ENCODE data around the gene SLC66A1. TPM values are rescaled to one million over a fixed set of nuclear protein-coding genes. Genes with fewer than 3 reads are reported as not detected.
"Not testable (repeated sequence)": the region's sequence is repeated elsewhere in the genome, so short reads cannot be mapped to it uniquely, and the experiment has no call there.

Gene SLC66A1
- total and polyA plus RNA-seq, 7 donors: 8.0 to 25.8 (median 18.0) TPM

GRCh38 chr1:19272064-19272463 is 40.1 kb upstream of the SLC66A1 start:
- Histone ChIP-seq H3K27ac (no peak overlapping the region), H3K9me3 (no peaks in the 10 kb centered on the region), H3K4me3 (no peak overlapping the region), H3K36me3 (ENCODE audit: insufficient read depth in 1 of 2, low read depth in 1 of 2) (no peaks in the 10 kb centered on the region), H3K27me3 (ENCODE audit: insufficient read depth in 3 of 3, low read length in 2 of 3) (peaks cover 0 to 6% (median 4%) of the 10 kb centered on the region in 3 donors), H3K4me1 (no peaks in the 10 kb centered on the region)
- TF ChIP-seq CTCF (IDR thresholded peaks at IDR 0.05): no peak
- intact Hi-C loops (cut with DNase I): no loop called here
- no peak for DNase-seq
- ATAC-seq: no peak

- no peak overlapping the region for H3K27ac ChIP-seq
- H3K9me3 ChIP-seq: no peaks in the 10 kb centered on the region
- DNase-seq (no peak), ATAC-seq (peak in 1 of 4 donors; percentile 23)
- intact Hi-C loops (cut with DNase I): no loop called here
- 85% methylated on average over 22 of the region's 22 CpGs for WGBS, 3 donors
- no peaks in the 10 kb centered on the region for H3K4me1 ChIP-seq
- H3K36me3 ChIP-seq (ENCODE audit: insufficient read depth in 1 of 2, low read depth in 1 of 2): no peaks in the 10 kb centered on the region
- peaks cover 0 to 6% (median 4%) of the 10 kb centered on the region in 3 donors for H3K27me3 ChIP-seq (ENCODE audit: insufficient read depth in 3 of 3, low read length in 2 of 3)
- peak overlapping the region; percentile 32 for H3K4me3 ChIP-seq
- no peak for TF ChIP-seq CTCF (IDR thresholded peaks at IDR 0.05)
Measured at GRCh38 chr1:19273106-19273843, 38.9 kb upstream of the SLC66A1 start.

GRCh38 chr1:19273844-19274531 is 38.1 kb upstream of the SLC66A1 start:
- ATAC-seq: peak; percentile 63 to 81 (median 78)
- DNase-seq; H3K27ac ChIP-seq; H3K9me3 ChIP-seq; intact Hi-C loops (cut with DNase I); H3K4me1 ChIP-seq; H3K27me3 ChIP-seq (ENCODE audit: insufficient read depth in 3 of 3, low read length in 2 of 3); H3K36me3 ChIP-seq (ENCODE audit: insufficient read depth in 1 of 2, low read depth in 1 of 2): not testable (repeated sequence)
- H3K4me3 ChIP-seq: peak overlapping the region; percentile 32
- 16 to 27% (median 25%) methylated on average over 27 to 56 of the region's 66 CpGs for WGBS, 3 donors

GRCh38 chr1:19274636-19275035 is 37.5 kb upstream of the SLC66A1 start:
- no peaks in the 10 kb centered on the region for H3K4me1 ChIP-seq
- H3K27ac ChIP-seq: no peak overlapping the region
- no peaks in the 10 kb centered on the region for H3K36me3 ChIP-seq (ENCODE audit: insufficient read depth in 1 of 2, low read depth in 1 of 2)
- ATAC-seq: no peak
- no peak for DNase-seq
- intact Hi-C loops (cut with DNase I): no loop called here
- TF ChIP-seq CTCF (IDR thresholded peaks at IDR 0.05): no peak
- H3K4me3 ChIP-seq: no peak overlapping the region
- H3K9me3 ChIP-seq: no peaks in the 10 kb centered on the region
- 94 to 96% (median 95%) methylated on average over 5 of the region's 5 CpGs for WGBS, 3 donors
- H3K27me3 ChIP-seq (ENCODE audit: insufficient read depth in 3 of 3, low read length in 2 of 3): peaks cover 0 to 6% (median 4%) of the 10 kb centered on the region in 3 donors

- H3K27ac ChIP-seq: no peak overlapping the region
- no peak for ATAC-seq
- no peaks in the 10 kb centered on the region for H3K27me3 ChIP-seq (ENCODE audit: insufficient read depth in 3 of 3, low read length in 2 of 3)
- no peaks in the 10 kb centered on the region for H3K36me3 ChIP-seq (ENCODE audit: insufficient read depth in 1 of 2, low read depth in 1 of 2)
- H3K9me3 ChIP-seq: no peaks in the 10 kb centered on the region
- 95 to 96% (median 96%) methylated on average over 9 of the region's 9 CpGs for WGBS, 3 donors
- intact Hi-C loops (cut with DNase I): no loop called here
- H3K4me1 ChIP-seq: peaks cover under 1% of the 10 kb centered on the region
- no peak overlapping the region for H3K4me3 ChIP-seq
- no peak for DNase-seq
- no peak for TF ChIP-seq CTCF (IDR thresholded peaks at IDR 0.05)
Measured at GRCh38 chr1:19283891-19284290, 28.2 kb upstream of the SLC66A1 start.
